ENCODE measurements around the gene CRYGN. TPM values are rescaled to one million over a fixed set of nuclear protein-coding genes. Genes with fewer than 3 reads are reported as not detected.
A peak's percentile ranks its signal among the peaks of the same experiment; 100 is the strongest.

The CRYGN gene
- total RNA-seq, 2 donors from 2014 or later = 0.42 to 1.1 TPM

GRCh38 chr7:151430391-151431205 is 9.3 kb downstream of the CRYGN start:
- intact Hi-C loops (cut with DNase I) = no loop called here
- peak; percentile 53 for DNase-seq (ENCODE audit: low spot score)

- intact Hi-C loops (cut with DNase I) = no loop called here
These were observed 10.2 kb downstream of the CRYGN start for GRCh38 chr7:151429560-151430331.

GRCh38 chr7:151429237-151429559 is 10.7 kb downstream of the CRYGN start:
- intact Hi-C loops (cut with DNase I) = no loop called here
- DNase-seq (ENCODE audit: low spot score) = peak; percentile 65

More at GRCh38 chr7:151429560-151430331, 10.2 kb downstream of the CRYGN start:
- peak; percentile 58 for DNase-seq (ENCODE audit: low spot score)

- intact Hi-C loops (cut with DNase I) = no loop called here
- DNase-seq (ENCODE audit: low spot score) = peak; percentile 62
These were observed 11.3 kb downstream of the CRYGN start for GRCh38 chr7:151428378-151429236.

GRCh38 chr7:151427705-151428377 is 12.1 kb downstream of the CRYGN start:
- intact Hi-C loops (cut with DNase I) = no loop called here
- peak; percentile 62 for DNase-seq (ENCODE audit: low spot score)

GRCh38 chr7:151426904-151427704 is 12.8 kb downstream of the CRYGN start:
- DNase-seq (ENCODE audit: low spot score) = peak; percentile 77
- intact Hi-C loops (cut with DNase I) = no loop called here

- DNase-seq (ENCODE audit: low spot score) = peak; percentile 93
- intact Hi-C loops (cut with DNase I) = no loop called here
These were observed 13.5 kb downstream of the CRYGN start for GRCh38 chr7:151426441-151426903.

GRCh38 chr7:151425670-151426440 is 14.1 kb downstream of the CRYGN start:
- intact Hi-C loops (cut with DNase I) = no loop called here
- peak; percentile 44 for DNase-seq (ENCODE audit: low spot score)

GRCh38 chr7:151424799-151425198 is 15.1 kb downstream of the CRYGN start:
- peak; percentile 38 for DNase-seq (ENCODE audit: low spot score)
- intact Hi-C loops (cut with DNase I) = no loop called here

- intact Hi-C loops (cut with DNase I) = no loop called here
- DNase-seq (ENCODE audit: low spot score) = peak; percentile 67
These were observed 16.0 kb downstream of the CRYGN start for GRCh38 chr7:151423936-151424335.

GRCh38 chr7:151423226-151423625 is 16.7 kb downstream of the CRYGN start:
- peak; percentile 47 for DNase-seq (ENCODE audit: low spot score)
- intact Hi-C loops (cut with DNase I) = no loop called here

GRCh38 chr7:151422212-151422611 is 17.7 kb downstream of the CRYGN start:
- no peak for DNase-seq (ENCODE audit: low spot score)

GRCh38 chr7:151420144-151420543 is 19.8 kb downstream of the CRYGN start:
- peak; percentile 50 for DNase-seq (ENCODE audit: low spot score)
- intact Hi-C loops (cut with DNase I) = no loop called here

More at GRCh38 chr7:151422212-151422611, 17.7 kb downstream of the CRYGN start:
- intact Hi-C loops (cut with DNase I) = no loop called here

GRCh38 chr7:151416941-151417315 is 23.0 kb downstream of the CRYGN start:
- no peak for DNase-seq (ENCODE audit: low spot score)
- intact Hi-C loops (cut with DNase I) = no loop called here

GRCh38 chr7:151416112-151416940 is 23.6 kb downstream of the CRYGN start:
- DNase-seq (ENCODE audit: low spot score) = no peak
- intact Hi-C loops (cut with DNase I) = no loop called here

- no peak for DNase-seq (ENCODE audit: low spot score)
- intact Hi-C loops (cut with DNase I) = no loop called here
These were observed 24.4 kb downstream of the CRYGN start for GRCh38 chr7:151415375-151416105.
